A673 (cell line): Measurements from ENCODE around the gene TERC. TPM values are rescaled to one million over a fixed set of nuclear protein-coding genes. Genes with fewer than 3 reads are reported as not detected.

Experiments
- BruUV-seq: library from RNA; stranded (reverse); fragments of 400-500 nt; replicated peaks from 2 replicates; lab custom pipeline; 2021; lab: Mats Ljungman, UMichigan
- CTCF ChIA-PET: fragments of 300-600 bp; sonication (Branson Sonifier 250); formaldehyde crosslinking; loops from one replicate; lab custom pipeline; 2022; ENCODE audit warnings: antibody characterized with exemption; lab: Charles Lee
- POLR2A ChIA-PET: fragments of 300-600 bp; sonication (Branson Sonifier 250); formaldehyde crosslinking; loops from one replicate; lab custom pipeline; 2022; ENCODE audit warnings: antibody characterized with exemption; ENCODE audit not compliant: low non-redundant PET; lab: Charles Lee
- DNase-seq: peaks from one replicate; pipeline ENCODE4 v3.0.0-alpha.2; 2015; ENCODE audit warnings: low spot score
- H3K27ac ChIP-seq: fragments of 200-600 bp; sonication (generic); 2 replicates; pipeline ENCODE4 v1.5.1; 2016; ENCODE audit warnings: mixed run types, low read depth, mild to moderate bottlenecking, mixed read lengths, antibody characterized with exemption, low read length; ENCODE audit not compliant: poor library complexity, severe bottlenecking
- H3K27me3 ChIP-seq: fragments of 200-600 bp; sonication (generic); replicated peaks from 2 replicates; pipeline ENCODE4 v1.6.1; 2017; ENCODE audit warnings: mixed run types, low read depth, mild to moderate bottlenecking, mixed read lengths, antibody characterized with exemption, low read length; ENCODE audit not compliant: insufficient read depth, poor library complexity
- H3K36me3 ChIP-seq: fragments of 200-600 bp; sonication (generic); 2 replicates; pipeline ENCODE4 v1.6.1; 2016; ENCODE audit warnings: mixed run types, mild to moderate bottlenecking, mixed read lengths, antibody characterized with exemption, low read length; ENCODE audit not compliant: insufficient read depth, poor library complexity, severe bottlenecking
- H3K4me1 ChIP-seq: fragments of 200-600 bp; sonication (generic); 2 replicates; pipeline ENCODE4 v1.6.1; 2017; ENCODE audit warnings: mixed run types, mild to moderate bottlenecking, mixed read lengths, antibody characterized with exemption, low read length; ENCODE audit not compliant: insufficient read depth, poor library complexity, severe bottlenecking
- H3K4me3 ChIP-seq: fragments of 200-600 bp; sonication (generic); 2 replicates; pipeline ENCODE4 v1.5.1; 2016; ENCODE audit warnings: low read depth, mixed run types, mild to moderate bottlenecking, mixed read lengths, low read length; ENCODE audit not compliant: poor library complexity, severe bottlenecking
- H3K9me3 ChIP-seq: fragments of 200-600 bp; sonication (generic); 2 replicates; pipeline ENCODE4 v1.6.1; 2016; ENCODE audit warnings: mixed run types, low read depth, mild to moderate bottlenecking, mixed read lengths, antibody characterized with exemption, low read length; ENCODE audit not compliant: poor library complexity, severe bottlenecking
- CTCF ChIP-seq: fragments of 300-800, 200-600 bp; sonication (generic); conservative IDR thresholded peaks from 2 replicates; pipeline ENCODE4 v1.5.1; 2017; ENCODE audit warnings: low read depth, mild to moderate bottlenecking, antibody characterized with exemption, low read length, moderate library complexity, mixed read lengths
- EZH2 ChIP-seq: fragments of 200-600 bp; sonication (generic); IDR thresholded peaks from 2 replicates; pipeline ENCODE4 v1.6.1; 2017; ENCODE audit warnings: borderline replicate concordance, low read depth, mild to moderate bottlenecking, mixed read lengths, antibody characterized with exemption, low read length; ENCODE audit not compliant: poor library complexity, severe bottlenecking
- intact Hi-C: fragments of 100-400 bp; cut with micrococcal nuclease; formaldehyde crosslinking; loops from one replicate; pipeline ENCODE4 v1.10.0; 2022; ENCODE audit not compliant: unreplicated experiment
- total RNA-seq: library from RNA; stranded (reverse); gene quantifications from 2 replicates; pipeline ENCODE4 v1.2.3, GENCODE V29; 2021

The TERC gene
- total RNA-seq, 1 experiment from 2014 or later: 5.8 TPM

- DNase-seq: no peak
- Histone ChIP-seq H3K9me3 (no peaks in the 10 kb centered on the region), H3K36me3 (no peaks in the 10 kb centered on the region), H3K4me1 (no peaks in the 10 kb centered on the region), H3K27ac (no peak overlapping the region), H3K4me3 (no peak overlapping the region), H3K27me3 (peaks cover 35% of the 10 kb centered on the region)
- ChIA-PET CTCF (no interaction called here), POLR2A (no interaction called here)
- TF ChIP-seq CTCF (no peak), EZH2 (no peak)
- intact Hi-C loops: no loop called here
- no TSS peak for BruUV-seq
These were observed 9.4 kb downstream of the TERC start for GRCh38 chr3:169755488-169755887.

GRCh38 chr3:169754711-169755110 is 10.1 kb downstream of the TERC start:
- TF ChIP-seq EZH2: no peak
- no TSS peak for BruUV-seq
- POLR2A ChIA-PET: no interaction called here
- CTCF ChIA-PET: no interaction called here
- no peak for DNase-seq
- peaks cover 36% of the 10 kb centered on the region for H3K27me3 ChIP-seq
- no peak overlapping the region for H3K4me3 ChIP-seq
- no peaks in the 10 kb centered on the region for H3K9me3 ChIP-seq
- intact Hi-C loops: no loop called here
- no peaks in the 10 kb centered on the region for H3K4me1 ChIP-seq
- no peaks in the 10 kb centered on the region for H3K36me3 ChIP-seq
- H3K27ac ChIP-seq: no peak overlapping the region

- H3K4me3 ChIP-seq: no peak overlapping the region
- no peak for TF ChIP-seq CTCF
- TF ChIP-seq EZH2: no peak
- peaks cover 64% of the 10 kb centered on the region for H3K27me3 ChIP-seq
- ChIA-PET POLR2A (no interaction called here), CTCF (no interaction called here)
- BruUV-seq: no TSS peak
- no peaks in the 10 kb centered on the region for H3K4me1 ChIP-seq
- no peaks in the 10 kb centered on the region for H3K9me3 ChIP-seq
- no peaks in the 10 kb centered on the region for H3K36me3 ChIP-seq
- H3K27ac ChIP-seq: no peak overlapping the region
- intact Hi-C loops: no loop called here
- no peak for DNase-seq
These were observed 13.0 kb downstream of the TERC start for GRCh38 chr3:169751875-169752274.

- ChIA-PET POLR2A (no interaction called here), CTCF (no interaction called here)
- no peaks in the 10 kb centered on the region for H3K4me1 ChIP-seq
- intact Hi-C loops: no loop called here
- no peaks in the 10 kb centered on the region for H3K9me3 ChIP-seq
- peaks cover 68% of the 10 kb centered on the region for H3K27me3 ChIP-seq
- TF ChIP-seq CTCF (no peak), EZH2 (no peak)
- H3K36me3 ChIP-seq: no peaks in the 10 kb centered on the region
- H3K4me3 ChIP-seq: no peak overlapping the region
- DNase-seq: no peak
- no peak overlapping the region for H3K27ac ChIP-seq
- BruUV-seq: no TSS peak
These were observed 14.2 kb downstream of the TERC start for GRCh38 chr3:169750665-169751064.
